HL-60 (cell line): ENCODE results near the gene SHFL.

ENCODE experiments used
- CTCF ChIP-seq: IDR thresholded peaks from one replicate; pipeline ENCODE4 v1.5.1; 2011; ENCODE audit warnings: low read length, control low read depth, inconsistent platforms; ENCODE audit not compliant: insufficient read depth
- POLR2AphosphoS5 ChIP-seq: IDR thresholded peaks from 2 replicates; pipeline ENCODE4 v1.6.1; 2012; ENCODE audit warnings: low read depth

- TF ChIP-seq POLR2AphosphoS5: no peak
- TF ChIP-seq CTCF: peak; percentile 40
Observed at GRCh38 chr19:10074153-10074552, 12.0 kb upstream of the SHFL start.
